Measurements from ENCODE around the gene SYNE2. TPM values are rescaled to one million over a fixed set of nuclear protein-coding genes. Genes with fewer than 3 reads are reported as not detected.

The SYNE2 gene
- total RNA-seq, 1 experiment from 2014 or later, result 67.4 TPM

DNA sequence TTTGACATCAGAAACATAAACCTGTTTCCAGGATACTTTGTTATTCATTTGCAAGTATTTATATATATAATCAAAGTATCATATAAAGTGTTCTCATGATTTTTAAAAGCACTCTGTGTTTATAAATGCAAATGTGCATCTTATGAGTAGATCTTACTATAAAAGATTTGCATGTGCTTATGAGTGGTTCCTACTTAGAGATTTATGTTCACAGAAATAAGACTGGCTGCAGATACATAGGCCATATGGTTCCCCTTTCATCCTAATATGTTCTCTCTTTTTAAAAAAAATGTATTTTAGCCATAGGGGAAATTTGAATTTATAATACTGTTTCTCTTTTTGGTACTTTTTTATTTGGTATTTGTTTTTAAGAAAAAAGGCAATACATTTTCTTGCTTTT is 267.2 kb downstream of the SYNE2 start:
- no TSS peak for BruUV-seq (replicated peaks)
- DNase-seq (ENCODE audit: unreplicated experiment), result no peak
- Mint-ChIP-seq H3K27me3 (ENCODE audit: insufficient read depth, unreplicated experiment) (no peaks in the 10 kb centered on the region), H3K9me3 (ENCODE audit: unreplicated experiment) (no peaks in the 10 kb centered on the region), H3K4me1 (ENCODE audit: insufficient read depth, unreplicated experiment) (peaks cover 36% of the 10 kb centered on the region), H3K36me3 (ENCODE audit: insufficient read depth, unreplicated experiment) (peaks cover 71% of the 10 kb centered on the region), H3K4me3 (ENCODE audit: unreplicated experiment) (no peak overlapping the region), H3K27ac (ENCODE audit: low read depth, unreplicated experiment) (no peak overlapping the region)
- intact Hi-C loops (cut with micrococcal nuclease), result loop anchor here (2.0 to 5.0 kb wide), 3 partner anchors 38 to 183 kb away; no protein-coding TSS in a partner anchor
- CTCF ChIA-PET, result interaction anchor here (0.9 to 5.3 kb wide), 5 partner anchors 16 to 109 kb away, joined by 3 to 21 read pairs (median 3); no protein-coding TSS in a partner anchor
- POLR2A ChIA-PET, result interaction anchor here (1.0 to 2.9 kb wide), 9 partner anchors 10 to 80 kb away, joined by 3 to 12 read pairs (median 4); no protein-coding TSS in a partner anchor
- TF ChIP-seq, protein P1, sequence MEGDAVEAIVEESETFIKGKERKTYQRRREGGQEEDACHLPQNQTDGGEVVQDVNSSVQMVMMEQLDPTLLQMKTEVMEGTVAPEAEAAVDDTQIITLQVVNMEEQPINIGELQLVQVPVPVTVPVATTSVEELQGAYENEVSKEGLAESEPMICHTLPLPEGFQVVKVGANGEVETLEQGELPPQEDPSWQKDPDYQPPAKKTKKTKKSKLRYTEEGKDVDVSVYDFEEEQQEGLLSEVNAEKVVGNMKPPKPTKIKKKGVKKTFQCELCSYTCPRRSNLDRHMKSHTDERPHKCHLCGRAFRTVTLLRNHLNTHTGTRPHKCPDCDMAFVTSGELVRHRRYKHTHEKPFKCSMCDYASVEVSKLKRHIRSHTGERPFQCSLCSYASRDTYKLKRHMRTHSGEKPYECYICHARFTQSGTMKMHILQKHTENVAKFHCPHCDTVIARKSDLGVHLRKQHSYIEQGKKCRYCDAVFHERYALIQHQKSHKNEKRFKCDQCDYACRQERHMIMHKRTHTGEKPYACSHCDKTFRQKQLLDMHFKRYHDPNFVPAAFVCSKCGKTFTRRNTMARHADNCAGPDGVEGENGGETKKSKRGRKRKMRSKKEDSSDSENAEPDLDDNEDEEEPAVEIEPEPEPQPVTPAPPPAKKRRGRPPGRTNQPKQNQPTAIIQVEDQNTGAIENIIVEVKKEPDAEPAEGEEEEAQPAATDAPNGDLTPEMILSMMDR (IDR thresholded peaks at IDR 0.05; ENCODE audit: unreplicated experiment), result no peak

- intact Hi-C loops (cut with micrococcal nuclease), result no loop called here
- Mint-ChIP-seq H3K9me3 (ENCODE audit: unreplicated experiment) (no peaks in the 10 kb centered on the region), H3K27me3 (ENCODE audit: insufficient read depth, unreplicated experiment) (no peaks in the 10 kb centered on the region), H3K4me1 (ENCODE audit: insufficient read depth, unreplicated experiment) (peaks cover 15% of the 10 kb centered on the region), H3K4me3 (ENCODE audit: unreplicated experiment) (no peak overlapping the region), H3K27ac (ENCODE audit: low read depth, unreplicated experiment) (no peak overlapping the region), H3K36me3 (ENCODE audit: insufficient read depth, unreplicated experiment) (peaks cover 98% of the 10 kb centered on the region)
- ChIA-PET CTCF (interaction anchor here (0.6 to 1.8 kb wide), 4 partner anchors 11 to 113 kb away, joined by 3 to 10 read pairs (median 3); no protein-coding TSS in a partner anchor), POLR2A (interaction anchor here (0.9 to 1.8 kb wide), 4 partner anchors 13 to 63 kb away, joined by 3 to 9 read pairs (median 5); no protein-coding TSS in a partner anchor)
- TF ChIP-seq, protein P1 (IDR thresholded peaks at IDR 0.05; ENCODE audit: unreplicated experiment), result no peak
- no TSS peak for BruUV-seq (replicated peaks)
- DNase-seq (ENCODE audit: unreplicated experiment), result no peak
These were observed 270.5 kb downstream of the SYNE2 start for GRCh38 chr14:64123241-64123822.

DNA sequence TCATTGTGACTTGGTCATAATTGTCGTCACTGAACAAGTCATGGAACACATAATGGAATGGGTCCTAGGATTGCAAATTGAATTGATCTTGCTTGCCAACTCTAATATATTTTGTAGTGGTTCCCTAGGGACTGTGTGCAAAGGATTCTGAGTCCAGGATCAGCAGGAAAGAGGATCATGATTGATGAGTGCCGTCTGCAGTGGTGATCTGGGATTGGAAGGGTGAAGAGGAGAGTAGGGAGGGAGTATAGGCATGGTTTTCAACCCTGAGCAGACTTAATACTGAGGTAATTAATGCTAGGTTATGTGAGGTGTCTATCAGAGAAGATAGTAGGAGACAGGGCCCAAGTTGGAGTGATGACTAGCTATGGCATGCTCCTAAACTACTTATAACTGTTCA is 272.5 kb downstream of the SYNE2 start:
- Mint-ChIP-seq H3K9me3 (ENCODE audit: unreplicated experiment) (no peaks in the 10 kb centered on the region), H3K4me3 (ENCODE audit: unreplicated experiment) (no peak overlapping the region), H3K27me3 (ENCODE audit: insufficient read depth, unreplicated experiment) (no peaks in the 10 kb centered on the region), H3K36me3 (ENCODE audit: insufficient read depth, unreplicated experiment) (peaks cover 100% of the 10 kb centered on the region), H3K4me1 (ENCODE audit: insufficient read depth, unreplicated experiment) (no peaks in the 10 kb centered on the region), H3K27ac (ENCODE audit: low read depth, unreplicated experiment) (no peak overlapping the region)
- intact Hi-C loops (cut with micrococcal nuclease), result no loop called here
- no TSS peak for BruUV-seq (replicated peaks)
- POLR2A ChIA-PET, result interaction anchor here (1.0 to 1.9 kb wide), 5 partner anchors 21 to 72 kb away, joined by 3 to 5 read pairs (median 4); no protein-coding TSS in a partner anchor
- CTCF ChIA-PET, result interaction anchor here (1.4 kb wide), 1 partner anchor 84 kb away, joined by 3 read pairs; no protein-coding TSS in a partner anchor
- DNase-seq (ENCODE audit: unreplicated experiment), result no peak
- TF ChIP-seq, protein P1 (IDR thresholded peaks at IDR 0.05; ENCODE audit: unreplicated experiment), result no peak

DNA sequence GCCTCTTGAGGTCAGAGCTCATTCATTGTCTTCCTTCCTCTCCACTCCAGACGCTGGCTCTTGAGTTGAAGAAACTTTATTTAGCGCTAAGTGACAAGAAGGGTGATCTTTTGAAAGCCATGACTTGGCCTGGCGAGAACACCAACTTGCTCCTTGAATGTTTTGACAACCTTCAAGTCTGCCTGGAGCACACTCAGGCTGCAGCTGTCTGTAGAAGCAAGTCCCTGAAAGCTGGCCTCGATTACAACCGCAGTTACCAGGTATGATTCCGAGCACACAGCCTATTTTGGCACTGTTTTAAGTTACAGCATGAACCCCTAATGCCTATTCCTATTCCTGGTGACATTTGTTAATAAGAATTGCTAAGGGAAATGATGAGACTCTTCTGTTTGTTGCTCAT is 273.7 kb downstream of the SYNE2 start:
- ChIA-PET POLR2A (interaction anchor here (0.7 to 1.1 kb wide), 4 partner anchors 16 to 73 kb away, joined by 3 to 4 read pairs (median 4); no protein-coding TSS in a partner anchor), CTCF (interaction anchor here (1.4 kb wide), 1 partner anchor 86 kb away, joined by 3 read pairs; no protein-coding TSS in a partner anchor)
- DNase-seq (ENCODE audit: unreplicated experiment), result no peak
- Mint-ChIP-seq H3K9me3 (ENCODE audit: unreplicated experiment) (no peaks in the 10 kb centered on the region), H3K4me3 (ENCODE audit: unreplicated experiment) (no peak overlapping the region), H3K36me3 (ENCODE audit: insufficient read depth, unreplicated experiment) (peaks cover 100% of the 10 kb centered on the region), H3K27me3 (ENCODE audit: insufficient read depth, unreplicated experiment) (no peaks in the 10 kb centered on the region), H3K4me1 (ENCODE audit: insufficient read depth, unreplicated experiment) (no peaks in the 10 kb centered on the region), H3K27ac (ENCODE audit: low read depth, unreplicated experiment) (no peak overlapping the region)
- intact Hi-C loops (cut with micrococcal nuclease), result no loop called here
- BruUV-seq (replicated peaks), result no TSS peak
- TF ChIP-seq, protein P1 (IDR thresholded peaks at IDR 0.05; ENCODE audit: unreplicated experiment), result no peak

All from MCF 10A (cell line).